ENCODE measurements around the gene SKIC8.
A peak's percentile ranks its signal among the peaks of the same experiment; 100 is the strongest.

Gene SKIC8

DNA sequence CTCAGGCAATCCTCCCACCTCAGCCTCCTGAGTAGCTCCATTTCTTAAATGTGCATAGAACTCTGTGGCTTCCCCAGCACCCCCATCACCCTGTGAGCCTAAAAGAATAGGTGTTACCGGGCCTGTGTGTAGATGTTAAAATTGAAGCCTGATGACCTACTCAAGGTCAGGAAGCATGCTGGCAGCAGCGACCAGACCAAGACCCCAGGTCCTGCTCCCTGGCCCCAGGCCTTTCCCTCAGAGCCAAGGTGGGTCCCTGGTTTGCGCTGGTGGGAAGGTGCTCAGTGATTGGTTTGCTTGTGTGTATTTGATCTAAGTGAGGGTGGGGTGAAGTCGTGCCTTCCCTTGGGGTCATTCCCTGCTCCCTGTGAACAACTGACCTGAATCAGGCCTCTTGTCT, 22.4 kb upstream of the SKIC8 start:
- DNase-seq: no peak

GRCh38 chr15:78321041-78321570, 21.7 kb upstream of the SKIC8 start:
- no peak for DNase-seq

DNA sequence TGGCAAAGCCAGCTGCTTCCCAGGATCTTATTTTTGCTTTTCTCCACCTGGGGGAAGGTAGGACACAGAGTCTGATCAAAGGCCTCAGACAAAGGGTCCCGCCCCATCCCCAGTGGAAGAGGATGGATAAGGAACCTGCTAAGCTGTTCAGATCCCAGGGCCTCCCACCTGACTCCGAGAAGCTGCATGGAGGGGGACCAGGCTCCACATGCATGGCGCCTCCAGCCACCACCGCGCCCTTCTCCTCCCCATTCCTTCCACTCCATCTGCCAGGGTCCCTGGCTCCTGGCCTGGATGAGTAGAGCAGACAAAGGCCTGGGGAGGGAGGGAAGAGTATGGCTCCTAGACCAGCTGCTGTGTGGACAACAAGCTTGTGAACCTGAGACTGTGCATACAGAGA, 20.8 kb upstream of the SKIC8 start:
- DNase-seq: no peak

GRCh38 chr15:78319588-78319987, 20.2 kb upstream of the SKIC8 start:
- no peak for DNase-seq

DNA sequence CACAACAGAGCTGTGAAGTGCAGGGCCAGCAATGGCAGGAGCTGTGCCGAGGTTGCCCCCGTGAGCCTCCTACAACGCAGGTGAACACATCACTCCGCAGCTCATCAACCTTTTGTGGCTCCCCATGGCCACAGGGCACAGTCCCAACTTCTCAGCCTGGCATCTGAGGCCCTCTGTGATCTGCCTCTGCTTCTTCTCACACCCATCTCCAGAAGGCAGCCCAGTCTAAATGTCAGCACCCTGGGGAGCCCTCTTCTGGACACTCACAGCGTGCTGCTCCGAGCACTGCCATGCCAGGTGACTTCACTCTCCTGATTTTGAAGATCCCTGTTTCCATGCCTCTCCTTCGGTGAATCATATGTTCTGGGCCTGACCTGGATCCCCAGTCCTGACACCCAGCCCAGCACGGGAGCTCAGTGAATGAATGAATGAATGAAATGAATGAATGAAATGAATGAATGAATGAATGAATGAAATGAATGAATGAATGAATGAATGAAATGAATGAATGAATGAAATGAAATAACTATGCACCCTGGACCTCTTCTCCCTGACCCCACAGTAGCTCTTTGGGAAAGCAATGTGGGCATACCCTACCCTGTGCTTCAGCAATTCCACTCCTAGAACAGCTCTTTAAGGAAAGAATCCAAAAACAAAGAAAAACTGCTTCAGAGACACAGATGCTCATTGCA, 17.9 kb upstream of the SKIC8 start:
- DNase-seq: no peak

GRCh38 chr15:78316283-78317083, 17.1 kb upstream of the SKIC8 start:
- DNase-seq: no peak

DNA sequence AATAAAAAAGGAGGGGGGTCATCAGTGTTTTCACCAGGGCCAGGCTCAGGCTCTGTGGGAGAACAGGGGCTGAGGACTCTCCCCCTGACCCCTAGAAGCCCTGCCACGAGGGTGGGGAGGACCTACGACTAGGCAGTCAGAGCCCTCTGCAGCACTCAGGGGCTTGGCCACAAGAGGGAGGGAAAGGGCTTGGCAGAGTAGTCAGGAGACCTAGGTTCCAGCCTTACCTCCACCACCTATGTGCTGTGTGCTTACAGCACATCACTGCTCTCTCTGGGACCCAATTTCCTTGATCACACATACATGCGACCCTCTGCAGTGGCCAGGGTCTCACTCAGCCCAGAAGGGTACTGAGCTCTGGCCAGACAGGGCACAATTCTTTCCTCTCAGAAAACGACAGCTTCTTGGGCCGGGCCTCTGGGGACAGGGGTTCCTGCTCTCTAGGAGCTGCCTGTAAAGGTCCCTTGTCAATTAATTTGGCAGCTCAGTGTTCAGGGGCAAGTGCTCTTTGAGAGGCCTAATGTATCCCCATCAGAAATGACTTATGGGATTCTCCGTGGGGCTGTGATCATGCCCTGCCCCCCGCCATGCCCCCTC, 16.4 kb upstream of the SKIC8 start:
- no peak for DNase-seq

GRCh38 chr15:78314181-78314581, 14.8 kb upstream of the SKIC8 start:
- no peak for DNase-seq

DNA sequence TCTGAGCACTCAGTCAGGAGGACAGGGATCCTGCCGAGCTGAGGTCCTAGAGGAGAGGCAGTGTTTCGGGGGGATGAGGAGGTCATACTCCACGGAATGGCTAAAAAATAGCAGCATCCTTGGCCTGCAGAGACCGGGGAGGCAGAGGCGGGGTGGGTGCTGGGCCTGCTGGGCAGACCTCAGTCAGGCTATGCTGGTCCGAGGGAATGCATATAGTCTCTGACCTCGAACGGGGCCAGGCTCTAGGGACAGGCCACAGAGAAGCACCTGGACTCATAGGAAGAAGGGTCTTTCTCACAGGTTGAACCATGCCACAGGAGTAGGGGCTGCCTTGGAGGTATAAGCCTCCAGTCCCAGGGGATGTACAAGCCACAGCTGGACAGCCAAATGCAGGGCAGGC, 14.0 kb upstream of the SKIC8 start:
- DNase-seq: no peak

DNA sequence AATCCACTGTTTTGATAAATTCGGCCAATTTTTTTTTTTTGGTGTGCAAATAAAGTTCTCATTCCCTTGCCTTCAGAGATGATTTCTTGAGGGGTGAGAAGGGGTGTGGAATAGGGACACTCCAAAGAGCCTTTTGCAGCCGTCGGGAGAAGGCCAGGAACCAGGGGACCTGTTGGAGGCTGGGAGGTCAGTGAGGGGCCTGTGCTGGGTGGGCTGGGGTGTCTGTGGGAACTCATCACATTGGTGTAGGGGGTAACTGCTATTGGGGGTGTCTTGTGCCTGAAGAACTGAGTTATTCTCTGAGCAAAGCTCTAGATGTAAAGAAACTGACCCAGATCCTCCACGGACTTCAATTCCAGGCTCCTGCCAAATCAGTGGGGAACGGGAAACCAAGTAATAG, 13.5 kb upstream of the SKIC8 start:
- no peak for DNase-seq

GRCh38 chr15:78312536-78312935, 13.1 kb upstream of the SKIC8 start:
- DNase-seq: no peak

- DNase-seq: no peak
Observed at GRCh38 chr15:78311292-78311691, 11.9 kb upstream of the SKIC8 start.

DNA sequence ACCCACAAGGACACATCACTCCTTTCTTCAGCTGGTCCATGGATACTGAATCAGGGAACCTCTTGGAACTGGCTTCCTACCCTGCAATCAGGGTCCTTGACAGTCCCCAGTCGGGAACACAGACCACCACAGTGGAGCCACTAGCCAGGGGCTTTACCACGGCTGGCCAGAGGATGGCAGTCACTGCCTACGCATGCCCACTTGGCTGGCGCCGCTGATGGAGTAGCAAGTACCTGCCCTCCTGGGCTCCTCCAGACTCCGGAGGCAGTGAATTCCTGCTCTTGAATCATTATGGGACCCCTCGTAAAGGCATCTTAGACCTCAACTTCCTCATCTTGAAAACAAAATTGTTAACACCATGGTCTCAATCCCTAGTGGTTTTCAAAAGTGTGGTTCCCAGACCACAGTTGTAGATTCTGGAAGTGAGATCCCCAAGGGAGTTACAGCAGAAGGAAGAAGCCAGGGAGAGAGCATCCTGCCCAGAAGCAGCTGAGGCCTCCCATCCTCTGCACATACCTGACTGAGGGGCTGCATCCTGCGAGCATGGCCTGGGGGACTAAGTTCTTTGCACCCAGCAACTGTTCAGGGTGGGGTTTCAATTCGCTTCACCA, 9.1 kb upstream of the SKIC8 start:
- peak; percentile 39 for DNase-seq

DNA sequence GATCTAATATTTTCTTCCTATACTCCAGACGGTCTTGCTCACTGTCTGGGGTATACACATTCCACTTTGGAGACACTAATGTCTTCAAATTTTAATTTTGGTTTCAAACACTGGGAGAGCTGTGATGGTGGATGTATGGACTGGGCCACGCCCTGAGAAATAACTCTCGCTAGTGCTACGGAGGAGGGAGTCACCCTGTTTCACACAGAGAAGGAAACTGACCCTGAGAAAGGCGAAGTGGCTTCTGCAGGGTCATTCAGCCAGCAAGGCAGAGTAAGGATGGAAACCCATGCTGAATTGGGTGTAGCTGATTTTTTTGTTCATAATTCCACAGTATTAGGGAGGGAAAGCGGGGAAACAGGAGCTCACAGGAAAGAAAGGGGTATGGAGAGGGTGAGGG, 8.6 kb upstream of the SKIC8 start:
- no peak for DNase-seq

DNA sequence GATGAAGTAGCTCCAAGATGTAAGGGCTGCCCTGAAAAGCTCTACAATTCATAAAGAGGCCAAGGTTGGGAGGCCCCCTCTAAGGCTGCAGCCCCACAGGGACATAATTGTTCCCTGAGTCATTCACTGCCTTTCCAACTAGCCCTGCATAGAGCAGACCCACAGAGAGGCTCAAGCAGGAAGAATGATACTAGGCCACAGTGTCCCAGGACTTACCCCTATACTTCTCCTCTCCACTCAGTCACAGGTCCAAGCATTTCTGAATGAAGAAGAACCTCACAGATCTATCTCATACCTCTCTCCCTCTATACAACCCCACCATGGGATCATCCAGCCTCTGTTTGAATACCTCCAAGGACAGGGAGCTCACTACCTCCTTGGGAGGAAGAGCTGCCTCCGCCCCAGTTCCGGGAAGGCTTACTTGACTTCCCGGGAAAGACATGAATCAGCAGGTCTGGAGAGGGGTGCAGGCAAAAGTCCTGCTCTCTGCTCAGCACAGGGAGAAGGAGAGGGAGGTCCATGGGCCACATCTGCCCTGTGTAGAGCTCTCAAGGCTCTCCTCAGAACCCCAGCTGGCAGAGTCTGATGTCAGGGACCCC, 6.9 kb upstream of the SKIC8 start:
- no peak for DNase-seq

DNA sequence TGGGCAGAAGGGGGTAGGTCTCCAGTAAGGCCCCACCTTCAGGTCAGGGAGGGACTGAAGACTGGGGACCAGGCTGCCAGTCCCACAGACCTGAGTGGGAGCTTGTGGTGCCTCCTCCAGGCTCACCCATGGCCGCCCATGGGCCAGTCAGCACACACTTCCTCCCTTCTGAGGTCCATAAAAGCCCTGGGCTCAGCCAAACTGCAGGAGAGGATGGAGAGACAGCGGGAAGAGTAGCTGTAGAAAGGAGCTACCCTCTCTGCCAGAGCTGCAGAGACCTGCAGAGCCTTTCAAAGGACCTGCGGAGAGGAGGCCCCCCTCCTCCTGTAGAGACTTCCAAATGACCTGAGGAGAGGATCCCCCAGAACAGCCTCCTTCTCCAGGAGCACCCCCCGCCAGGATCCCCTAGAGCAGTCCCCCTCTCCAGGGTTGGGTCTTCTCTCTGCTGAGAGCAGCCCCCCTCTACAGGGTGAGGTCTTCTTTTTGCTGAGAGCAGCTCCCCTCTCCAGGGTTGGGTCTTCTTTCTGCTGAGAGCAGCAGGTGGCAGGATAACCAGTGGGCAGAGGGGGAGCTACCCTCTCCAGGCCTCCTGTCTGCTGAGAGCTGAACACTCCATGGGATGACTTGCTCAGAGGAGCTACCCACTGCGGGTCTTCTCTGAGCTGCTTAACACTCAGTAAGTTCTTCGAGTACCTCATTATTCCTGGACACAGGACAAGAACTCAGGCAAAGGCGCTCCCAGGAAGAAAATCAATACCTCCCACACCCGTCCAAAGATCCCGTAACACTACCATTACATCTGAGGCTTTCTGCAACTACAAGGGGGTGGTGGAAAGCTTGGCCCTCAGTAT, 5.0 kb upstream of the SKIC8 start:
- DNase-seq: no peak

GRCh38 chr15:78302579-78303312, 3.3 kb upstream of the SKIC8 start:
- DNase-seq: no peak

GRCh38 chr15:78301828-78302227, 2.4 kb upstream of the SKIC8 start:
- no peak for DNase-seq

DNA sequence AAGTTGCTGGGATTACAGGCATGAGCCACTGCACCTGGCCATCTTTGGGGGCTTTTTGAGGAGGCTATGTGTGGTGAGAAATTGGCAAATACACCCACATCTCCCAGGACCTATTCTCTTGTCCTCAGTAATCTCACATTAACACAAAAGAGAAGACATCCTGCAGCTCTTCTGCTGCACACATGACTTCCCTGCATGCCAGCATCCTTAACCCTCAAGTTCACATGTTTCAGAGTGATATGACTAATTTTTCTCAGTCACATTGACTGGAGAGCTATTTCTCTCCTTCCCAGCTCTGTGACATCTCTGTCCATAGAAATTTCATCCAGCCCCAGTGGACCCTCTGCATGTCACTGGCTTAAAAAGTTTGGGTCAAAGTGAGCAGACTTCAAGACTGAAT, 1.9 kb upstream of the SKIC8 start:
- no peak for DNase-seq

DNA sequence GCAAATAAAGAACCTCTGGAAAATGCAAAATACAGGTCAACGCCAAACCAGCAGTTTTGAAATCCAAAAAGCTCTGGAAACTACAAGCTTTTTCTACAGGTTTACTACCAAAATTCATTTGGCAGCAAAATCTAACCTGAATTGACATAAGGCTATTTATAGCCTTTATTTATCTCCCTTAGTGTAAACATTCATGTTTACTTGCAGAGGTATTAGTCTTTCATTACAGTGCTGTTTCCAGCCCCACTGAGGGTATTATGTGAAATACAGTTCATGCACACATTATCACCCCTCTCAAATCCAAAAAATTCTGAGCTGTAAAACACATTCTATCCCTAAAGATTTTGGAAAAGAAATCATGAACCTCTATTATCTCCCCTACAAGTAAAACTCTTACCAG, 7.2 kb downstream of the SKIC8 start:
- DNase-seq: no peak

- DNase-seq: no peak
Observed at GRCh38 chr15:78291698-78292097, 7.7 kb downstream of the SKIC8 start.
